Brain microvascular endothelial cell (primary cell): ENCODE results near the gene CCDC86.

Experiments
- DNase-seq: peaks from one replicate; pipeline ENCODE4 v3.0.0-alpha.2; 2020
- H3K27ac ChIP-seq: fragments of 250-450 bp; sonication (Bioruptor Pico); 2 replicates; pipeline ENCODE4 v1.5.1; 2020; ENCODE audit warnings: mild to moderate bottlenecking, moderate library complexity
- H3K27me3 ChIP-seq: fragments of 250-450 bp; sonication (Bioruptor Pico); replicated peaks from 2 replicates; pipeline ENCODE4 v1.5.1; 2020; ENCODE audit warnings: mild to moderate bottlenecking
- H3K36me3 ChIP-seq: fragments of 250-450 bp; sonication (Bioruptor Pico); replicated peaks from 2 replicates; pipeline ENCODE4 v1.5.1; 2020; ENCODE audit warnings: mild to moderate bottlenecking
- H3K4me3 ChIP-seq: 2 replicates; pipeline ENCODE4 v1.5.1; 2011; ENCODE audit warnings: low read depth, mild to moderate bottlenecking, control low read depth, low read length, moderate library complexity
- in situ Hi-C: cut with HindIII; loops from 2 replicates; pipeline ENCODE4 v1.10.0; 2017; ENCODE audit warnings: low sequenced_read_pairs, low pct_ligation_motif_present
- TF ChIP-seq, protein P1 (sequence below): IDR thresholded peaks from 2 replicates; pipeline ENCODE4 v1.5.1; 2011; ENCODE audit warnings: low read depth, mild to moderate bottlenecking, moderate library complexity, low read length, control low read depth, inconsistent platforms; ENCODE audit errors: missing control alignments

The CCDC86 gene

DNA sequence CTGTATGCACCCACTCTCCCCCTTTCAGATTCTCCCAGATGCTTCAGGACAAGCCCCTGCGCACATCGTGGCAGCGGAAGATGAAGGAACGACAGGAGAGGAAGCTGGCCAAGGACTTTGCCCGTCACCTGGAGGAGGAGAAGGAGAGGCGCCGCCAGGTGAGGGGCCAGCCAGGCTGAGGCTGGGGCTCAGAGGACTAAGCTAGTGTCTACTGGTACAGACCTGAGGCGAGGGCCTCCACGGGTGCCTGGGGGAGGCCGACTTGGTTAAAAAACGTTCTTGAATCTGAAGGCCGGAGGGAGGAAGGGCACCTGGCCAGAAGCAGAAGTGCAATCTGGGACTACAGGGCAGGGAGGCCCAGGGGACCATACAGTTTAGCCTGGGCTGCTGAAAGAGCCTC lies 6.0 kb downstream of the CCDC86 start:
- Histone ChIP-seq H3K36me3 (peaks cover 40% of the 10 kb centered on the region), H3K4me3 (no peak overlapping the region), H3K27ac (no peak overlapping the region), H3K27me3 (no peaks in the 10 kb centered on the region)
- no peak for DNase-seq
- in situ Hi-C loops, result no loop called here
- TF ChIP-seq, protein P1, sequence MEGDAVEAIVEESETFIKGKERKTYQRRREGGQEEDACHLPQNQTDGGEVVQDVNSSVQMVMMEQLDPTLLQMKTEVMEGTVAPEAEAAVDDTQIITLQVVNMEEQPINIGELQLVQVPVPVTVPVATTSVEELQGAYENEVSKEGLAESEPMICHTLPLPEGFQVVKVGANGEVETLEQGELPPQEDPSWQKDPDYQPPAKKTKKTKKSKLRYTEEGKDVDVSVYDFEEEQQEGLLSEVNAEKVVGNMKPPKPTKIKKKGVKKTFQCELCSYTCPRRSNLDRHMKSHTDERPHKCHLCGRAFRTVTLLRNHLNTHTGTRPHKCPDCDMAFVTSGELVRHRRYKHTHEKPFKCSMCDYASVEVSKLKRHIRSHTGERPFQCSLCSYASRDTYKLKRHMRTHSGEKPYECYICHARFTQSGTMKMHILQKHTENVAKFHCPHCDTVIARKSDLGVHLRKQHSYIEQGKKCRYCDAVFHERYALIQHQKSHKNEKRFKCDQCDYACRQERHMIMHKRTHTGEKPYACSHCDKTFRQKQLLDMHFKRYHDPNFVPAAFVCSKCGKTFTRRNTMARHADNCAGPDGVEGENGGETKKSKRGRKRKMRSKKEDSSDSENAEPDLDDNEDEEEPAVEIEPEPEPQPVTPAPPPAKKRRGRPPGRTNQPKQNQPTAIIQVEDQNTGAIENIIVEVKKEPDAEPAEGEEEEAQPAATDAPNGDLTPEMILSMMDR, result no peak

DNA sequence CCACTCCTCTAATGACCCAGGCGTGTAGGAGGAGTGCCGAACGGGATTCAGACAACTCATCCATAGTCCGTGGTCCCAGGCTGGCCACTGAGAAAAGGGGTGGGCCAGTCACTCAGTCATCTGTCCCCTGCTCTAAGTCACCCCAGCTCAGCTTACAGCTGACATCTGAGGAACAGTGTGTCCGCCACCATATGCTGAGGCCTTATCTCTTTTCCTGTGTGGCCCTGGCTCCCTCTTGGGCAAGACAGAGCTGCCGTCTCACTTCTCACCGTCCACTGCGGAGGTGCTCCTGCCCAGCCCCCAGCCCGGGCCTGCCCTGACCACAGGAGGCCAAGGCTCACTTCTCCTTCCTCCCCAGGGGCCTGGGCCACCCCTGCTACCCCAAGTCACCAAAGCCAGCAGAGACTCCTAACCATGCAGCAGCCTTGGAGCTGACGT lies 6.8 kb downstream of the CCDC86 start:
- H3K27ac ChIP-seq, result no peak overlapping the region
- no peak for DNase-seq
- H3K36me3 ChIP-seq, result peaks cover 40% of the 10 kb centered on the region
- H3K4me3 ChIP-seq, result no peak overlapping the region
- TF ChIP-seq, protein P1, result no peak
- in situ Hi-C loops, result no loop called here
- H3K27me3 ChIP-seq, result no peaks in the 10 kb centered on the region

DNA sequence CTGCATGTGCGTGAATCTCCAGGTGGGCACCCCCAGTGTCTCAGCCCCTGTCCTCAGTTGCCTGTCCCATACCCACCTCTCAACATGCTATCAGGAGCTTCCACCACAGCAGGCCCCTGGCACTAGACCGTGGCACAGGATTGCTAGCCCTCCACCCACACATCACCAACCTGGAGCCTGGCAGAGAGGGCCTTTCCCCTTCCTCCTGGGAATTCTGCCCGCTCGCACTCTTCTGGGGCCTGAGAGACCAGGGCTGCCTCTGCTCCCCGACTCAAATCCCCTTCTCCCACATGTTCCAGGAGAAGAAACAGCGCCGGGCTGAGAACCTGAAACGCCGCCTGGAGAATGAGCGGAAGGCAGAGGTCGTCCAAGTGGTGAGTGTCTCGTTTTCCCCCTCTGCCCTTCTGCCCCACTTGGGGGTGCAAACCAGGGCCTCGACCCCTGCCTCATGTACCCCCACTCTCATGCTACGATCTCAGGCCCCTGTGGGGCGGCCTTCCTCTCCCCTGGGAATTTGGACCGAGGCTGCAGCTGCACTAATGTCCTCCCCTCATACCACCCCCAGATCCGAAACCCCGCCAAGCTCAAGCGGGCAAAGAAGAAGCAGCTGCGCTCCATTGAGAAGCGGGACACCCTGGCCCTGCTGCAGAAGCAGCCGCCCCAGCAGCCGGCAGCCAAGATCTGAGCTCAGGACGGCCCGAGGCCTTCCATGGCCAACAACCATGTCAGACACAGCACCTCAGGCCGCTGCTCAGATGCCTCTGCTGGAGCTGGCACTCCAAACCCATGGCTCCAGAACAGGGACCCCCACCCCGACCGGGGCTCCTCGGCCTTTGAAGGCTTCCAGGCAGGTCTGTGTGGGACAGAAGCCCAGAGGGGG lies 8.0 kb downstream of the CCDC86 start:
- Histone ChIP-seq H3K27me3 (no peaks in the 10 kb centered on the region), H3K27ac (no peak overlapping the region), H3K36me3 (peaks cover 40% of the 10 kb centered on the region), H3K4me3 (no peak overlapping the region)
- TF ChIP-seq, protein P1, result no peak
- in situ Hi-C loops, result no loop called here
- DNase-seq, result no peak

DNA sequence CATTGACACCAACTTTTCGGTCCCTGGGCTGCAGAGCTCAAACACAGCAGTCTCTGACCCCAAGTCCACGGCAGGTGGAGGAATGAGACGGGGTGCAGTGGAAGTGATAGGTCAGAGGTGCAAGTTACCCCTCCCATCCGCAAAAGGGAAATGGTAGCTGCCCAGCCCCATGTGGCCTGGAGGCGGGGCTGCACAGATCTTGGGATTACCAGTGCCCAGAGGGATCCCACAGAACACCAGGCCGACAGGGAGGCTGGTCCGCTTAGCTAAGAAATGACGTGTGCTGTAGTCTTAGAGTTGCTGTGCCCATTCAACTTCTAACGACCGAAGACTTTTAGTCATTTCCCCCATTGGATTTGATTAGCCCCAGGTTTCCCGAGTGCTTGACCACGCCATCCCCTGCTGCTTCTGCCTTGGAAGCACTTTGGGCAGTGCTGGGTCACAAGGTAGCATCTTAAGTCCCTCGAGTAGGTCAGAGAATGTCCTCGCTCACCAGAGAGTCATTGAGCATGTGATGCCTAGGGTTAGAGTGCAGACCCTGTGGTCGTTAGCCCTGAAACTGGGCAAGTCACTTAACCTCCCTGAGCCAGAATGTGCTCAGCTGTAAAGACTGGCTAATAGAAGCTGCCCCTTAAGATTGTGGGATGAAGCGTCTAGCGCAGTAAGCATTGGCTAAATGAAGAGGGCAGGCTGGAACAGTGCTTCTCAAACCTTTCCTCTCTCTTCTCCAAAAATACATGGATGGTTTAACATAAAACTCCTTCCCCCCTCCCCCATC lies 9.6 kb downstream of the CCDC86 start:
- Histone ChIP-seq H3K36me3 (peaks cover 40% of the 10 kb centered on the region), H3K27ac (no peak overlapping the region), H3K4me3 (no peak overlapping the region), H3K27me3 (no peaks in the 10 kb centered on the region)
- no peak for DNase-seq
- TF ChIP-seq, protein P1, result no peak
- in situ Hi-C loops, result no loop called here

DNA sequence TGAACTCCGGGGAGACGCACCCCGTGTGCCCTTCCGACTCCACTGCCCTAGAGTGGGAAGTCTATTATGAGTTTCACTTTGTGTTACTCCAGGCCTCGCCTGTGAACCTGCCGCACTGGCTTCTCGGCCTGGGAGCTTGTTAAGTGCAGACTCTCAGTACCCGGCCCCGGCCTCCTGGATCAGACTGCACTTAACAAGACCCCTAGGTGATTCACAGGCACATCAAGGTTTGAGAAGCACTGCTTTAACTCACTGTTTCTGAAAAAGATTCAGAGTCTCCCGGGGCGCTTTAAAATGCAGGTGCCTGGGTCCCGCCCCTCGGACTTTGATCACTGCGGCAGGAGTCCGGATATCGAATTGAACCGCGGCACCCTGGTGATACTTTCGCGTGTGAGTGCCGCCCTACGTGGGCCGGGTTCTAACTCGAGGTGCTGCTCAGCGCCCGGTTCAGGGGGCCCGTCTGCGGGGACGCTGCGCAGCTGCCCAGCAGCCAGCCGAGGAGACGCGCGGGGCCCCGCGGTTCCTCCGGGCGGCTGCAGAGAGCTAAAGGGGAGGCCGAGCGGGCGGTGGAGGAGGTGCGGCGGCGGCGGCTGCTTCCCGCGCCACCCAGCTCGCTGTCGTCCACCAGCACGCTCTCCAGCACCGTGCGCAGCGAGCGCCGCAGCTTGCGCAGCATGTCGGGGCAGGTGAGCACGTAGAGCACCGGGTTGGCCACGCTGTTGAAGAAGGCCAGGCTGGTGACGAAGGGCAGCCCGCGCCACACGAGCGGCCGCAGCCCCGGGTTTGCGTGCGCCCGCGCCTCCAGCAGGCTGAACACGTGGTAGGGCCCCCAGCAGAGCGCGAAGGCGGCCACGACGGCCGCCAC lies 10.4 kb downstream of the CCDC86 start:
- TF ChIP-seq, protein P1, result no peak
- DNase-seq, result no peak
- in situ Hi-C loops, result no loop called here
- Histone ChIP-seq H3K27me3 (no peaks in the 10 kb centered on the region), H3K4me3 (no peak overlapping the region), H3K36me3 (peaks cover 40% of the 10 kb centered on the region), H3K27ac (no peak overlapping the region)
